Uterus (tissue), 4 donors: ENCODE measurements around the gene PDK3. TPM values are rescaled to one million over a fixed set of nuclear protein-coding genes. Genes with fewer than 3 reads are reported as not detected.

Experiments
- DNase-seq, 2 donors: peaks; one replicate each; pipeline ENCODE4 v3.0.0-alpha.2; 2019 to 2020
- H3K27ac ChIP-seq, 2 donors: fragments of 200-600 bp; sonication (generic); 1 replicate in 1 of 2; 2 replicates in 1 of 2; pipeline ENCODE4 v1.5.1; 2016 to 2018
- H3K27me3 ChIP-seq, 2 donors: fragments of 200-600 bp; sonication (generic); one replicate each; pipeline ENCODE4 v1.5.1; 2018 to 2019; ENCODE audit warnings: control low read depth in 1 of 2
- H3K36me3 ChIP-seq, 2 donors: fragments of 200-600 bp; sonication (generic); one replicate each; pipeline ENCODE4 v1.5.1; 2019; ENCODE audit warnings: control low read depth in 1 of 2
- H3K4me1 ChIP-seq, 2 donors: fragments of 200-600 bp; sonication (generic); one replicate each; pipeline ENCODE4 v1.5.1; 2018 to 2019; ENCODE audit warnings: control low read depth in 1 of 2
- H3K4me3 ChIP-seq, 2 donors: fragments of 200-600 bp; sonication (generic); 1 replicate in 1 of 2; 2 replicates in 1 of 2; pipeline ENCODE4 v1.5.1; 2018 to 2019; ENCODE audit warnings: mild to moderate bottlenecking in 1 of 2
- H3K9me3 ChIP-seq, 2 donors: fragments of 200-600 bp; sonication (generic); one replicate each; pipeline ENCODE4 v1.5.1; 2019; ENCODE audit warnings: control low read depth in 1 of 2
- CTCF ChIP-seq, 4 experiments: fragments of 200-600 bp in 2 of 4; fragments of 450-650 bp in 2 of 4; sonication (generic) in 2 of 4; IDR thresholded peaks; one replicate each; pipeline ENCODE4 v1.5.1; 2016 to 2019; ENCODE audit warnings: antibody characterized with exemption in 4 of 4, mild to moderate bottlenecking in 2 of 4, moderate library complexity in 1 of 4
- POLR2A ChIP-seq, 2 donors: fragments of 450-650 bp; IDR thresholded peaks; one replicate each; pipeline ENCODE4 v1.6.1; 2016; ENCODE audit warnings: antibody characterized with exemption in 2 of 2, mild to moderate bottlenecking in 1 of 2, moderate library complexity in 1 of 2
- intact Hi-C: fragments of 100-400 bp; cut with DNase I; formaldehyde crosslinking; loops from one replicate; pipeline ENCODE4 v1.15.1; 2023; ENCODE audit warnings: low total_unique reads
- total RNA-seq, 4 donors: library from RNA; depleted of rRNA in 3 of 4; stranded (reverse); fragments of >200 nt in 3 of 4; gene quantifications; one replicate each; pipeline versions ENCODE4 v1.1.0 to v1.2.4, GENCODE V29; 2014 to 2023
- donor health status: DM: yes; HTN: yes; CAD: no.

The PDK3 gene
- total RNA-seq, 4 donors from 2014 or later, result 9.5 to 23.4 (median 17.7) TPM

GRCh38 chrX:24526616-24527015, 61.5 kb downstream of the PDK3 start:
- TF ChIP-seq POLR2A (IDR thresholded peaks at IDR 0.05) (no peak), CTCF (IDR thresholded peaks at IDR 0.05) (no peak)
- H3K4me3 ChIP-seq, result no peak overlapping the region
- DNase-seq, result no peak
- H3K27me3 ChIP-seq, result no peaks in the 10 kb centered on the region
- H3K9me3 ChIP-seq, result no peaks in the 10 kb centered on the region
- no peaks in the 10 kb centered on the region for H3K4me1 ChIP-seq
- no peak overlapping the region for H3K27ac ChIP-seq
- no peaks in the 10 kb centered on the region for H3K36me3 ChIP-seq
- intact Hi-C loops, result no loop called here

DNA sequence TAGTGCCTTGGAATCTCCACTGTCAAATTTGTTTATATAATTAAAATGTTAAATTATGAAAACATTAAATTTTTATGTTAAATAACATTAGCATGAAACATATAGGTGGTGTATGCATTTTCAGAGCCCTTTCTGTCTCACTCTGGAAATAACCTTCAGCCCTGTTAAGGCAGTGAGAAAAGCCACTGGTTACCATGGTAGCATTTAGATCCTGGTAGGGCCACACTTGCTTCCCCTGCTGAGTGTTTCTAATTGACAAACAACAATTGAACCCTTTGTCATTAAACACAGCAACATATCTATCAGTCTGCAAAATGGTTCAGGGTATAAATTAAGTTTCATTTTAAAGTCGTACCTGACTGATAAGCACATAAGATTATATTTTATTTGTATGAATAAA, 63.5 kb downstream of the PDK3 start:
- Histone ChIP-seq H3K36me3 (no peaks in the 10 kb centered on the region), H3K27ac (no peak overlapping the region), H3K9me3 (no peaks in the 10 kb centered on the region), H3K4me3 (no peak overlapping the region), H3K27me3 (no peaks in the 10 kb centered on the region), H3K4me1 (no peaks in the 10 kb centered on the region)
- no peak for TF ChIP-seq CTCF (IDR thresholded peaks at IDR 0.05)
- no peak for TF ChIP-seq POLR2A (IDR thresholded peaks at IDR 0.05)
- DNase-seq, result no peak
- intact Hi-C loops, result no loop called here

DNA sequence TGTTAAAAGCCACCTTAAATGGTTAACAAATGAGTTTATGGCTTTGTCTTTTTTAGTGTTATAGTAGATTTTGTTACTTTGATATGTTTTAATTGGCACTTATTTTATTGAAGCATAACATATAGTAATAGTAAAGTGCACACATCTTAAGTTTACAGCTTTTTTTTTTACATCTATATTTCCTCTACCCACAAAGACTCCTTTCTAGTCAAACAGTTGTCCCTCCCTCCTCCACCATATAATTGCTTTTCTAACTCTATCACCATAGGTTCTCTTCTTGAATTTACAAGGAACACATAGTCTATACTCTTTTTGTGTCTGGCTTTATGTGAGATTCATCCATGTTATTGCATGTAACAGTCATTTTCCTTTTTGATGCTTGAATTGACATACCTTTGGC, 71.5 kb downstream of the PDK3 start:
- no peak for DNase-seq
- Histone ChIP-seq H3K27ac (no peak overlapping the region), H3K9me3 (no peaks in the 10 kb centered on the region), H3K4me1 (no peaks in the 10 kb centered on the region), H3K27me3 (no peaks in the 10 kb centered on the region), H3K36me3 (no peaks in the 10 kb centered on the region), H3K4me3 (no peak overlapping the region)
- TF ChIP-seq CTCF (IDR thresholded peaks at IDR 0.05) (no peak), POLR2A (IDR thresholded peaks at IDR 0.05) (no peak)
- intact Hi-C loops, result no loop called here

DNA sequence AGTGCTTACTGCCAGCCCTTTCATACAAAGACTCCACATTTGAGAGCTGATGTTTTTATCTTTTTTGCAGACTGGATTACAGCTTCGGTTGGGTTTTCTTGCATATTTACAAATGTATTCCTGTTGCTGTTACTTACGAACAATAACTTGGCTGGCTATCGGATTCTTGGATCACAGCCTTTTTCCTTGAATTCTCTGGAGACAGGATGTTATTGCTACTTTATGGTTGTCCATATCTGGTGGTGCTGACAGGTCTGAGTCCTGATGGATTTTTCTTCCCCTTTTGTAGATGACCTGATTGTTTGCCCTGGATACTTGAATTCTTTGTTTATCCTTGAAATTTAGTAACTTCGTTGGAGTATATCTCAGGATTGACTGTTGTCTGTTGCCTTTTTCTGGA, 77.7 kb downstream of the PDK3 start:
- H3K36me3 ChIP-seq, result no peaks in the 10 kb centered on the region
- H3K9me3 ChIP-seq, result no peaks in the 10 kb centered on the region
- no peak overlapping the region for H3K4me3 ChIP-seq
- H3K4me1 ChIP-seq, result no peaks in the 10 kb centered on the region
- intact Hi-C loops, result loop anchor here (10.0 kb wide), 1 partner anchor 62 kb away; no protein-coding TSS in a partner anchor
- TF ChIP-seq CTCF (IDR thresholded peaks at IDR 0.05), result no peak
- TF ChIP-seq POLR2A (IDR thresholded peaks at IDR 0.05), result no peak
- DNase-seq, result no peak
- no peak overlapping the region for H3K27ac ChIP-seq
- no peaks in the 10 kb centered on the region for H3K27me3 ChIP-seq

GRCh38 chrX:24547961-24548360, 82.9 kb downstream of the PDK3 start:
- no peaks in the 10 kb centered on the region for H3K9me3 ChIP-seq
- no peak overlapping the region for H3K4me3 ChIP-seq
- TF ChIP-seq CTCF (IDR thresholded peaks at IDR 0.05) (no peak), POLR2A (IDR thresholded peaks at IDR 0.05) (no peak)
- intact Hi-C loops, result loop anchor here (10.0 kb wide), 1 partner anchor 57 kb away; no protein-coding TSS in a partner anchor
- H3K36me3 ChIP-seq, result no peaks in the 10 kb centered on the region
- no peaks in the 10 kb centered on the region for H3K4me1 ChIP-seq
- H3K27me3 ChIP-seq, result no peaks in the 10 kb centered on the region
- DNase-seq, result no peak
- H3K27ac ChIP-seq, result no peak overlapping the region
